DMS153 treated with DMSO at 0.1 percent for 48 hours (cell line): ENCODE data around the gene CENPP.
"Not testable (repeated sequence)": the region's sequence is repeated elsewhere in the genome, so short reads cannot be mapped to it uniquely, and the experiment has no call there.

ENCODE experiments used
- DNase-seq: peaks from one replicate; lab custom pipeline; 2025; ENCODE audit not compliant: unreplicated experiment; lab: John Stamatoyannopoulos, UW

The CENPP gene

GRCh38 chr9:92377876-92378275, 52.1 kb downstream of the CENPP start:
- no peak for DNase-seq

DNA sequence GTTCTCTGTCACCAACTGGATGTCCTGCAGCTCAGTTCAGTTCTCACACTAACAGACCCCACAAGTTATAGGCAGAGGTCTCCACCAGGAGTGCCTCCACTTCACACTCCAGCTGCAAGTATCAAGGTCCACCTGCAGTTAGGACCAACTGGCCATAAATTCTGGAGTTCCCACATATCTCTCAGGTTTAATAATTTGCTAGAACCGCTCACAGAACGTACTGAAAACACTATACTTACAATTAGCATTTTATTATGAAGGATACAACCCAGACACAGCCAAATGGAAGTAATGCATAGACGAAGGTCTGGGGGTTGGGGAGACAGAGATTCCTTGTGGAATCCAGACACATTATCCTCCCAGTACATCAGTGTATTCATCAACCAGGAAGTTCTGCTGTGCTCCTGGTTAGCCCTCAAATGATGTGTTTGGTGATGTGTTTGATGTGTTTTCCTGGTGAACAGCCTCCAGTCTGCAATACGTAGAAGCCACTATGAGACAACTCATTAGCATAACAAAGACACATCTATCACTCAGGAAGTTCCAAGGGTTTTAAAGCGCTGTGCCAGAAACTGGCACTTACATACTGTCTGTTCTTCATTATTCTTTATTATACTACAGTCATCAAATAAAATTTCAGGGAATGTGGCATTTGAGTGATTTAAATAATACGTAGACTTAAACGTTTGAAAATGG, 53.3 kb downstream of the CENPP start:
- peak; percentile 63 for DNase-seq

- DNase-seq = no peak
These were observed 54.9 kb downstream of the CENPP start for GRCh38 chr9:92380603-92381002.

GRCh38 chr9:92381775-92382174, 56.0 kb downstream of the CENPP start:
- DNase-seq = no peak

DNA sequence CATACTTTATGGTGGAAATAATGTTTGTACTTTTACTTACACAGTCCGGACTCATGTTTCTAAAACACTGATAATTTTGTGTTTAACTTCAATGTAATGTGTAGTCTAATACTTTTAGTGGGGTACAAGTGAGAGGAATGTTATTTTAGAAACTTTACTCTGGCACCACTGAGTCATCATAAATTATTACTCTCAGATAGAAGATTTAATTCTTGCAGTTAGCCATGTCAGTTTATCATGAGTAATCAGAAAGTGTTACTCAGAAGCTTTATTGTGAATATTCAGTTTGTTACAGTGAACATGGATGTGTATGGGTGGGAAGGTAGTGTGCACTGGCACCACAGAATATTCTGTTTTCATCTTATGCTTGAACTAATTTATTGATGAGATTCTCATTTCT, 58.6 kb downstream of the CENPP start:
- no peak for DNase-seq

- no peak for DNase-seq
These were observed 59.2 kb downstream of the CENPP start for GRCh38 chr9:92385001-92385400.

DNA sequence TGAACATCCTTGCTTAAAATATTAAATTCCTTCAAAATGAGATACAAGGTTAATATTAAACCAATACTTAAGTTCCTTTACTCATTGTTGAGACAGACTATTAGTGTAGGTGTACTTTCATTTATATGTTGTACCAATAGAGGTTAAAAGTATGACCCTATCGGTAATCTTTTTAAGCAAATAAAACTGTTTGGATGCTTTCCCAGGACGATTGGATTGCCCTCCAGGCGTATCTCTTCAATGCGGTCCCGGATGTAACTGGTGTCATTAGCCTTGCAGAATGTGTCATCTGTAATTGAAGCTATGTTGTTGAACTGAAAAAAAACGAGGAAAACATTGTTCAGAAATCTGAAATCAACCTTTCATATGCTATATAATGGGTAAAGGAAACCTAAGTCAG, 59.7 kb downstream of the CENPP start:
- DNase-seq = no peak

GRCh38 chr9:92385953-92386352, 60.2 kb downstream of the CENPP start:
- no peak for DNase-seq

GRCh38 chr9:92392690-92393089, 66.9 kb downstream of the CENPP start:
- DNase-seq = no peak

DNA sequence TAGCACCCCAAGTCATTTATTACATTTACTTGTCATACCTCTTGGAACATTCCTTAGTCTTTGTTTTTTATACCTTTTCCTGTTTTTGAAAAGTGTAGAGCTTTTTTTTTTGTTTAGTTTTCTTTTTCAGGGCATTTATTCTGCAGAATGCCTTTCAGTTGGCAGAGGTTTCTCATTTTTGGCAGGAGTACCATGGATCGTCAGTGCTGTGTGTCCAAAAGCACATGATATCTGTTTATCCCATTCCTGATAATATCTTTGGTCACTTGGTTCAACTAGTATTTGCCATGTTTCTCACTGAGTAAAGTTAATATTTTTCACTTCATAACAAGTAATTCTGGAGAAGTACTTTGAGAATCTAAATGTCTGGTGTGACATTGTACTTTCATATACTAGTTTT, 67.9 kb downstream of the CENPP start:
- no peak for DNase-seq

- no peak for DNase-seq
These were observed 69.9 kb downstream of the CENPP start for GRCh38 chr9:92395617-92396016.

DNA sequence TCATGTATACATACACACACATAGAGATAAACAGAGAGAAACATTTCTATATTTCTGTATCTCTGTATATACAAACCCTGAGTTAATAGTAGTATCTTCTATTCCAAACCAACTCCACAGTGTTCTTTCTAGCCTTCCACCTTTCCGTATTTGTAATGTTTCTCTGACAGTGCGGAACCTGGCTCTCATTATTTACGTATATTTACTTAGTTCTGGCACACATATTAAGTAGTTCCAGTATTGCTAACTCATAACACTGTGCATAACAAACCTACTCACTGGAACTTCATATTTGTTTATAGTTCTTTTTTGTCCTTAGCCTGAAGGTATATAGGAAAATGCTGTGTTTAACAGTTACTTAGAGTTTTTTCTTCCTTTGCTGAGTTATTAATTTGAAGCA, 72.1 kb downstream of the CENPP start:
- DNase-seq = no peak

- no peak for DNase-seq
These were observed 76.6 kb downstream of the CENPP start for GRCh38 chr9:92402360-92402759.

GRCh38 chr9:92402826-92403745, 77.3 kb downstream of the CENPP start:
- DNase-seq = no peak

GRCh38 chr9:92404042-92404836, 78.5 kb downstream of the CENPP start, which contains the start of gene OGN:
TSS of gene OGN (minus strand) at chr9:92404578. CDS start at chr9:92403407, 1,171 bp downstream.
- no peak for DNase-seq

GRCh38 chr9:92405818-92406217, 80.1 kb downstream of the CENPP start:
- DNase-seq = no peak

DNA sequence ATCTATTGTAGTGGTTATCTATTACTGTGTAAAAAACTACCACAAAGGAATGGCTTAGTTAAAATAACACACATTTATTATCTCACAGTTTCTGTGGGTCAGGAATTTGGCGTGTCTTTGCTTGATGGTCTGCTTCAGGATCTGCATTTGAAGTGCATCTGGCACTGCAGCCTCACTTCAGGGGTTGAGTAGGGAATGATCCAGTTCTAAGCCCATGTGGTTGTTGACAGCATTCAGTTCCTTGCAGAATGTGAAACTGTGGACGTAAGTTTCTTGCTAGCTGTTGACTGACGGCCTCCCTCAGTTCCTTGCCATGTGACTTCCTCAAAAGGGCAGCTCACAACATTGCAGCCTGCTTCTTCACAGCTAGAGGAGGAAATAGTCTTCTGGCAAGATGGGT, 80.7 kb downstream of the CENPP start:
- DNase-seq = no peak

DNA sequence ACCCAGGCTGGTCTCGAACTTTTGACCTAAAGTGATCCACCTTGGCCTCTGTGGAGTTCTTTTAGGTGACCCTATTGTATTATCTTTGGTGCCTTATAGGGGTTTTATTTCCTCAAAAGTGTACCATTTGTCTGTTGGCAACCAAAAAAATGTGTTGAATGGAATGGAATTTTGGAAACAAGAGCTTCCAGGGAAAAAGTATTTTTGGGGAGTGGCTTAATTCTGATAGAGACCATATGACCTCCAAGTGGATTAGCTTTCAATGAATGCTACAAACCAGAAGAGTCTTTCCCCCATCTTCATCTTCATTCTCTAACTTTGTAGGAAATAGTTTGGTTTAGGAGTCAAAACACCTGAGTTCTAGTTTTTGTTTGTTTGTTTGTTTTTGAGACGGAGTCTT, 82.1 kb downstream of the CENPP start:
- no peak for DNase-seq

DNA sequence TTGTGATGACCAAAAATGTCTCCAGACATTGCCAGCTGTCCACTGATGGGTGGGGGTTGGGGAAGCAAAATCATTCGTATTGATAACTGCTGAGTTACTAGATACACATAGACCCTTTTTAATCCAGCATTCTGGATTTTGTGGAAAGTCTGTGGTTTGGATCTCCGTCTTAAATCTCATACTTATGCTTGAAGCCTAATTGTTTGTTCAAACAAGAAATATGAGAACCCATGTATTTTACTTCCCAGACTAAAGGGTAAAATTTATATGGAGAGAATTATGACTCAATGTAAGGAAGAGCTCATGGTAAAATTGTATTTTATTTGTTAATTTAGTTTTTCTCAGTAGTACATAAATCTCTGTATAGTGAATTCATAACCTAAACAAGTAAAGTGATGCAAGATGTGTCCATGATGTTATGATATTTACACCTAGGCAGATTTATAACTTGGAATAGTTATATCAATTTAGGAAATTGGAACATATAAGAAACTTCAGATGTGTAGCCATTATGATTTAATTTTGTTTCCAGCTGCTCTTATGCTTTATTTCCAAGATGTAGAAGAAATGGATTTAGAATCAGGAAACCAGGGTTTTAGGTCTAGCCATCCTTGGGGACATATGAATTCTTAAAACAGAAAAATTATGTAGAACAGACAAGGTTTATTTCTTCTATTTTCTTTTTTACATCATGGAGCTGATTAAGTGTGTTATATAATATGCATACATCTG, 83.2 kb downstream of the CENPP start:
- no peak for DNase-seq

DNA sequence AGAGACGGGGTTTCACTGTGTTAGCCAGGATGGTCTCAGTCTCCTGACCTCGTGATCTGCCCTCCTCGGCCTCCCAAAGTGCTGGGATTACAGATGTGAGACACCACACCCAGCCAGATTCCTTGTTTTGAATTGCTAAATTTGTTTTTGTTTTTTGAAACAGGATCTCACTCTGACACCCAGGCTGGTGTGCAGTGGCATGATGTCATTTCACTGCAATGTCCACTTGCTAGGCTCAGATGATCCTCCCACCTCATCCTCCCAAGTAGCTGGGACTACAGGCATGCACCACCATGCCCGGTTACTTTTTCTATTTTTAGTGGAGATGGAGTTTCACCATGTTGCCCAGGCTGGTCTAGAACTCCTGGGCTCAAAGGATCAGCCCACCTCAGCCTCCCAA, 85.4 kb downstream of the CENPP start:
- not testable (repeated sequence) for DNase-seq

DNA sequence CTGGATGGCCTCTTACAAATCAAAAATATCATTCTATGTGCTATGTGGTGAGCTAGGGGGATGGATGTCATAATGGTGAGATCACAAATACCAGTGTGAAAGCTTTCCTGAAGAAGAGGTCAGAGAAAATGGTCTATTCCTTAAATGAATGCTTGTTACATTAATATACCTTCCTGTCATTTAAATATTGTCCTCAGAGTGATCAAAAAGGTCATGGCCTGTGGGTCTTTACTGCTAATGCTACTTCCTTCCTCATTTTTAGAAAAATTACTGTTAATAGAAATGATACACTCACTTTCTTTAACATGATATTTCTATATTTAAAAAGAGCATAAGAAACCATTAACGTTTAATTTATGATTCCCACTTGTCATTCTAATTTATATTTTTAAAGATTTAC, 88.8 kb downstream of the CENPP start:
- DNase-seq = no peak
